HG03103 (cell line): ENCODE measurements around the gene ZNF624.

Source experiments
- ATAC-seq: cut with Tn5 transposase; IDR thresholded peaks from one replicate; pipeline ENCODE4 v1.9.1; 2021; ENCODE audit warnings: low read depth; ENCODE audit not compliant: unreplicated experiment

Gene ZNF624

GRCh38 chr17:16599537-16599936, 54.1 kb downstream of the ZNF624 start:
- no peak for ATAC-seq

DNA sequence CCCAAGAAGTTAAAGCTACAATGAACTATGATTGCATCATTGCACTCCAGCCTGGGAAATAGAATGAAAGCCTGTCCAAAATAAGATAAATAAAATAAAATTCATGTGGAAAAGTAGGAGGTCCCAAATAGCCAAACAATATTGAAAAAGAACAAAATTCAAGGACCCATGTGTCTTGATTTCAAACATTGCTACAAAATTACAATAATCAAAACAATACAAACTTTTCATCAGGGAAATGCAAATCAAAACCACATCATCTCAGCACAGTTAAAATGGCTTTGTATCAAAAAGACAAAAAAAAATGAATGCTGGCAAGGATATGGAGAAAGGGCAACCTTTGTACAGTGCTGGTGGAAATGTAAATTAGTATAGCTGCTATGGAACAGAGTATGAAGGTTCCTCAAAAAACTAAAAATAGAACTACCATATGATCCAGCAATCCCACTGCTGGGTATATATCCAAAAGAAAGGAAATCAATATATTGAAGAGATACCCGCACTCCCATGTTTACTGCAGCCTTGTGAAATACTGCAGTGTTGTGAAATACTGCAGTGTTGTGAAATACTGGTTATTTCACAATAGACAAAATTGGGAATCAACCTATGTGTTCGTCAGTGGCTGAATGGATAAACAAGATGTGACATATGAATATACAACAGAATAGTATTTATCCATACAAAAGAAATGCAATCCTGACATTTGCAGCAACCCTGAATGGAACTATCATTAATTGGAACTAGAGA, 60.1 kb downstream of the ZNF624 start:
- no peak for ATAC-seq

DNA sequence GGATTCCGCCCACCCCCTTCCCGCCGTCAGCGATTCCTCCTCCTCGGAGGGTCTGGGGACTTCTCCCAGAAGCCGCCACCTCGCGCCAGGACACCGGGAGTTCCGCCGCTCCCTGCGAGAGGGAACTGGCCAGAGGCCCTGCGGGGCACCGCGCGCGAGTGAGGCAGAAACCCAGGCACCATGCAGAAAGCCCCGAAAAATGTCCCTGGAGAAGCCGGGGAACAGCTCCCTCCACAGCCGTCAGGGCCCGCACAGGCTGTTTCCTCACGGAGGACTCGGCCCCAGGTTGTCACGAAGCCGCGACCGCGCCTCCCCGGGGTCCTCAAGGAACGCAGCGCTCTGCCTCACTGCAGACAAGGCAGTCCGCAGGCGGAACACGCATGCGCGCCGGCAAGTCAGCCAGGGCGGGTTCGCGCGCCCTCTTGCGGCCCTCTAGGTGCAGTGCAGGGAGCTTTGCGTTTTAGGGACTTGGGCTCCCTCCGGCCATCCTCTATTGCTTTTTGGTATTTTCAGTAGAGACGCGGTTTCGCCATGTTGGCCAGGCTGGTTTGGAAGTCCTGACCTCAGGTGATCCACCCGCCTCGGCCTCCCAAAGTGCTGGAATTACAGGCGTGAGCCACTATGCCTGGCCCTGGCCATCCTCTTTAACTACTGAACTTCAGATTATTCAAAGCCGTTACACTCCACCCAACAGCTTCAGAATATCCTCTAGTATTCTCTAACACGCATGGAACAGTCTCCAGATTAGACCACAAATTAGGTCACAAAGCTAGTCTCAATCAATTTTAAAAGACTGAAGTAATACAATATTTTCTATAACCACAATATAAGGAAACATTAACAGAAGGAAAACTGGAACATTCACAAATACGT, 64.3 kb downstream of the ZNF624 start:
- ATAC-seq: peak; percentile 76

DNA sequence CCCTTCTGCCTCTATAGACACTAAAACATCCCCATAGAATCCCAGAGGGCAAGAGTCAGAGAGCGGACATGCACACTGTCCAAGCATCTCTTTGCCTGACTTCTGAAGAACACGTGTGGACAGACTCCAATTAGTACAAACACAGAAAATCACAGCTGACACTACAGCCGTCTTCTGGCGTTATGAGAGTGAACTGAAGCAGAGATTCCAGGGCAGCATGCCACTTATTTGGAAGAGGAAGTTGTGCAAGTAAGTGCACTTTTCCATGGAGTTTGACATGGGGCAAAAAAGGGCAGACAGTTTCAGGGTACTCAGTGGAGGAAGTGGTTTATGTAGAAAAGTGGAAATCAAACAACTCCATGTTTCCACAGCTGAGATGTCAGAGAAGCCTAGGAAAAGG, 67.9 kb downstream of the ZNF624 start:
- no peak for ATAC-seq

DNA sequence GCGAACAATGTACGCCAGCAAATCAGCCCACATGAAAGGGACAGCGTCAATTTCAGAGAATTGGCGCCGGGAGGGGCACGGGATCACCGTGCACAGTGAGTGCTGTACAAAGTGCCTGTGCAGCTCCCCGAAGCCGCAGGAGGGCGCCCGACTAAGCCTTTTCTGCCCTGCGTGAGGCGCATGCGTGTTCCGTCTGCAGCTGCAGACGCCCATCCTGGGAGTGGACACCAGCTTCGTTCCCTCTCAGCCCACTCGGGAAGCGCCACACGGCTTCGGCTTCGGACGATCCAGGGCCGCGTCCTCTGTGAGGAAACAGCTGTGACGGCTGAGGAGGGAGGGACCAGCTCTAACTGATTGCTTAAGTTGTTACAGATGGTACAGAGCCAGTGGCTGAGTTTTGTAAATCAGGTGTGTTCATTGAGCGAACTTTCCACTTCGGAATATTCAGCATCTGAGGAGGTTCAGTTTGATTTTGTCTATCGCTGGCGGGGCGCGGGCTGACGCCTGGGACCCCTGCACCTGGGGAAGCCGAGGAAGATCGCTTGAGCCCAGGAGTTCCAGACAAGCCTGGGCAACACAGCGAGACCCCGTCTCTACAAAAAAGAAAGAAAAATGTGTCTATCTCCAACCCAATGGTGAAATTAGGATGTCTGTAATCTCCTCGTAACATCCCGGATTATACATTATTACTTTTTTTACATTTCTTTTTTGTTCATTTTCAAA, 69.2 kb downstream of the ZNF624 start:
- no peak for ATAC-seq

GRCh38 chr17:16583781-16584180, 69.9 kb downstream of the ZNF624 start:
- ATAC-seq: no peak

GRCh38 chr17:16573466-16573865, 80.2 kb downstream of the ZNF624 start:
- no peak for ATAC-seq
